Nasal cavity respiratory epithelium epithelial cell of viscerocranial mucosa (primary cell): Measurements from ENCODE around the gene PAK4. TPM values are rescaled to one million over a fixed set of nuclear protein-coding genes. Genes with fewer than 3 reads are reported as not detected.

Source experiments
- total RNA-seq: library from RNA; depleted of rRNA; stranded (reverse); fragments of >200 nt; gene quantifications from 2 replicates; pipeline ENCODE4 v1.2.3, GENCODE V29; 2014

PAK4 gene
- total RNA-seq: 4.1 and 17.2 TPM in 2 replicates

GRCh38 chr19:39125554-39126311 is at the start of gene PAK4:
Gene PAK4 (plus strand): TSS chr19:39125786. CDS start chr19:39169554, 43,768 bp downstream.

GRCh38 chr19:39083983-39084731 is 41.4 kb upstream of the PAK4 start, which contains the start of gene ACP7:
Gene ACP7 (plus strand): TSS chr19:39084368. CDS start chr19:39085270, 902 bp downstream.

GRCh38 chr19:39196860-39197562 is 71.4 kb downstream of the PAK4 start, which contains the start of gene NCCRP1:
Gene NCCRP1 (plus strand): TSS chr19:39196964. CDS start chr19:39196983, 19 bp downstream.

GRCh38 chr19:39203372-39204341 is 78.1 kb downstream of the PAK4 start, which contains the start of gene SYCN:
Gene SYCN (minus strand): TSS chr19:39204263. CDS start chr19:39204254, 9 bp downstream.

Other genes with a start within 250 kb of the PAK4 start
- gene RINL, start 247.5 kb upstream of the PAK4 start, total RNA-seq: 10.5 and 20.8 TPM in 2 replicates
- 46.8 and 52.8 TPM in 2 replicates for gene SIRT2, start 226.2 kb upstream of the PAK4 start, total RNA-seq
- 22.9 and 34.5 TPM in 2 replicates for gene NFKBIB, start 225.8 kb upstream of the PAK4 start, total RNA-seq
- not detected in 2 replicates for gene CCER2, start 213.6 kb upstream of the PAK4 start, total RNA-seq
- 9.6 and 11.0 TPM in 2 replicates for gene SARS2, start 195.0 kb upstream of the PAK4 start, total RNA-seq
- 48.6 and 86.1 TPM in 2 replicates for gene MRPS12, start 194.8 kb upstream of the PAK4 start, total RNA-seq
- gene FBXO17, start 150.0 kb upstream of the PAK4 start, total RNA-seq: 12.3 and 16.2 TPM in 2 replicates
- gene FBXO27, start 93.2 kb upstream of the PAK4 start, total RNA-seq: 4.6 and 7.2 TPM in 2 replicates
- gene ACP7, start 41.4 kb upstream of the PAK4 start, total RNA-seq: 1.1 and 2.1 TPM in 2 replicates
- 8.9 and 9.3 TPM in 2 replicates for gene NCCRP1, start 71.2 kb downstream of the PAK4 start, total RNA-seq
- gene SYCN, start 78.5 kb downstream of the PAK4 start, total RNA-seq: not detected in 2 replicates
- not detected in 2 replicates for gene IFNL3, start 119.2 kb downstream of the PAK4 start, total RNA-seq
- gene IFNL4, start 123.1 kb downstream of the PAK4 start, total RNA-seq: not detected in 2 replicates
- gene IFNL2, start 142.6 kb downstream of the PAK4 start, total RNA-seq: not detected in 2 replicates
- gene IFNL1, start 170.6 kb downstream of the PAK4 start, total RNA-seq: not detected in 2 replicates
- under 0.01 and 0.28 TPM in 2 replicates for gene LRFN1, start 195.1 kb downstream of the PAK4 start, total RNA-seq
- not detected in 2 replicates for gene GMFG, start 210.3 kb downstream of the PAK4 start, total RNA-seq
- 27.7 and 86.7 TPM in 2 replicates for gene SAMD4B, start 216.6 kb downstream of the PAK4 start, total RNA-seq